Rectal smooth muscle tissue (tissue), 1 donor: Measurements from ENCODE around the gene TSFM.

Source experiments
- H3K27ac ChIP-seq: one replicate; pipeline ENCODE4 v1.7.0; 2013; ENCODE audit warnings: low read depth, low read length, inconsistent platforms
- H3K27me3 ChIP-seq: one replicate; pipeline ENCODE4 v1.7.0; 2013; ENCODE audit warnings: low read length; ENCODE audit not compliant: control insufficient read depth, insufficient read depth
- H3K36me3 ChIP-seq: one replicate; pipeline ENCODE4 v1.7.0; 2013; ENCODE audit warnings: low read length; ENCODE audit not compliant: control insufficient read depth, insufficient read depth
- H3K4me1 ChIP-seq: one replicate; pipeline ENCODE4 v1.7.0; 2013; ENCODE audit warnings: low read length; ENCODE audit not compliant: control insufficient read depth, insufficient read depth
- H3K4me3 ChIP-seq: one replicate; pipeline ENCODE4 v1.7.0; 2013; ENCODE audit warnings: low read length
- H3K9ac ChIP-seq: one replicate; pipeline ENCODE4 v1.7.0; 2013; ENCODE audit warnings: low read length

The TSFM gene

GRCh38 chr12:57751788-57752667 is 30.6 kb upstream of the TSFM start, which contains the start of gene CDK4:
CDK4 (minus strand) TSS chr12:57752310; CDS start chr12:57751717, 593 bp downstream.
- H3K27ac ChIP-seq: peak within 1 kb of the TSS; percentile 84
- no peaks in the 10 kb centered on the region for H3K27me3 ChIP-seq
- peak within 1 kb of the TSS; percentile 84 for H3K4me3 ChIP-seq
- peak within 1 kb of the TSS; percentile 70 for H3K9ac ChIP-seq
- peaks cover 15% of the 10 kb centered on the region for H3K4me1 ChIP-seq
- peaks cover 16% of the 10 kb centered on the region for H3K36me3 ChIP-seq

- H3K27me3 ChIP-seq: no peaks in the 10 kb centered on the region
- H3K9ac ChIP-seq: no peak overlapping the region
- peaks cover 15% of the 10 kb centered on the region for H3K4me1 ChIP-seq
- H3K4me3 ChIP-seq: peak overlapping the region; percentile 68
- H3K27ac ChIP-seq: peak overlapping the region; percentile 22
- H3K36me3 ChIP-seq: peaks cover 12% of the 10 kb centered on the region
Observed at GRCh38 chr12:57752668-57753000, 30.0 kb upstream of the TSFM start.

- Histone ChIP-seq H3K36me3 (peaks cover 11% of the 10 kb centered on the region), H3K27me3 (no peaks in the 10 kb centered on the region), H3K27ac (no peak overlapping the region), H3K4me3 (no peak overlapping the region), H3K9ac (no peak overlapping the region), H3K4me1 (peaks cover 15% of the 10 kb centered on the region)
Observed at GRCh38 chr12:57753756-57754337, 28.7 kb upstream of the TSFM start.

- Histone ChIP-seq H3K27ac (no peak within 1 kb of the TSS), H3K36me3 (peaks cover 8% of the 10 kb centered on the region), H3K27me3 (no peaks in the 10 kb centered on the region), H3K4me3 (peak within 1 kb of the TSS; percentile 73), H3K9ac (no peak within 1 kb of the TSS), H3K4me1 (peaks cover 15% of the 10 kb centered on the region)
Observed at GRCh38 chr12:57754411-57755193, 28.0 kb upstream of the TSFM start, which contains the start of gene MARCHF9. MARCHF9 (plus strand) TSS chr12:57755103; CDS start chr12:57755529, 426 bp downstream.

- Histone ChIP-seq H3K9ac (no peak overlapping the region), H3K27me3 (no peaks in the 10 kb centered on the region), H3K4me1 (peaks cover 15% of the 10 kb centered on the region), H3K36me3 (peaks cover 10% of the 10 kb centered on the region), H3K27ac (no peak overlapping the region), H3K4me3 (peak overlapping the region; percentile 48)
Observed at GRCh38 chr12:57755194-57755453, 27.5 kb upstream of the TSFM start.

GRCh38 chr12:57755454-57756372 is 26.9 kb upstream of the TSFM start:
- H3K27ac ChIP-seq: no peak overlapping the region
- H3K9ac ChIP-seq: no peak overlapping the region
- peak overlapping the region; percentile 63 for H3K4me3 ChIP-seq

GRCh38 chr12:57756406-57757341 is 25.9 kb upstream of the TSFM start:
- Histone ChIP-seq H3K27ac (no peak overlapping the region), H3K36me3 (peaks cover 6% of the 10 kb centered on the region), H3K4me3 (no peak overlapping the region), H3K27me3 (no peaks in the 10 kb centered on the region), H3K9ac (no peak overlapping the region), H3K4me1 (peaks cover 8% of the 10 kb centered on the region)

More at GRCh38 chr12:57755454-57756372, 26.9 kb upstream of the TSFM start:
- Histone ChIP-seq H3K4me1 (peaks cover 15% of the 10 kb centered on the region), H3K27me3 (no peaks in the 10 kb centered on the region), H3K36me3 (peaks cover 6% of the 10 kb centered on the region)

- H3K27ac ChIP-seq: no peak overlapping the region
- H3K9ac ChIP-seq: no peak overlapping the region
- peaks cover 6% of the 10 kb centered on the region for H3K36me3 ChIP-seq
- no peak overlapping the region for H3K4me3 ChIP-seq
- H3K4me1 ChIP-seq: peaks cover 5% of the 10 kb centered on the region
- no peaks in the 10 kb centered on the region for H3K27me3 ChIP-seq
Observed at GRCh38 chr12:57757771-57758170, 24.8 kb upstream of the TSFM start.

- H3K36me3 ChIP-seq: peaks cover 6% of the 10 kb centered on the region
- no peak overlapping the region for H3K4me3 ChIP-seq
- peaks cover 1% of the 10 kb centered on the region for H3K27me3 ChIP-seq
- H3K9ac ChIP-seq: no peak overlapping the region
- peaks cover 4% of the 10 kb centered on the region for H3K4me1 ChIP-seq
- H3K27ac ChIP-seq: no peak overlapping the region
Observed at GRCh38 chr12:57758552-57759359, 23.8 kb upstream of the TSFM start.

- Histone ChIP-seq H3K27me3 (peaks cover 8% of the 10 kb centered on the region), H3K4me1 (peaks cover 1% of the 10 kb centered on the region), H3K36me3 (peaks cover 6% of the 10 kb centered on the region), H3K27ac (no peak overlapping the region), H3K4me3 (no peak overlapping the region), H3K9ac (no peak overlapping the region)
Observed at GRCh38 chr12:57759360-57759980, 23.1 kb upstream of the TSFM start.
